GM18526 (cell line): ENCODE data around the gene RAB17.

ENCODE experiments used
- POLR2A ChIP-seq: IDR thresholded peaks from 3 replicates; pipeline ENCODE4 v1.6.1; 2011; ENCODE audit not compliant: insufficient read length; ENCODE audit errors: extremely low read depth

The RAB17 gene

GRCh38 chr2:237533668-237534161 lies 56.8 kb downstream of the RAB17 start:
- no peak for TF ChIP-seq POLR2A

- TF ChIP-seq POLR2A, result no peak
Observed at GRCh38 chr2:237532160-237532559, 58.4 kb downstream of the RAB17 start.

DNA sequence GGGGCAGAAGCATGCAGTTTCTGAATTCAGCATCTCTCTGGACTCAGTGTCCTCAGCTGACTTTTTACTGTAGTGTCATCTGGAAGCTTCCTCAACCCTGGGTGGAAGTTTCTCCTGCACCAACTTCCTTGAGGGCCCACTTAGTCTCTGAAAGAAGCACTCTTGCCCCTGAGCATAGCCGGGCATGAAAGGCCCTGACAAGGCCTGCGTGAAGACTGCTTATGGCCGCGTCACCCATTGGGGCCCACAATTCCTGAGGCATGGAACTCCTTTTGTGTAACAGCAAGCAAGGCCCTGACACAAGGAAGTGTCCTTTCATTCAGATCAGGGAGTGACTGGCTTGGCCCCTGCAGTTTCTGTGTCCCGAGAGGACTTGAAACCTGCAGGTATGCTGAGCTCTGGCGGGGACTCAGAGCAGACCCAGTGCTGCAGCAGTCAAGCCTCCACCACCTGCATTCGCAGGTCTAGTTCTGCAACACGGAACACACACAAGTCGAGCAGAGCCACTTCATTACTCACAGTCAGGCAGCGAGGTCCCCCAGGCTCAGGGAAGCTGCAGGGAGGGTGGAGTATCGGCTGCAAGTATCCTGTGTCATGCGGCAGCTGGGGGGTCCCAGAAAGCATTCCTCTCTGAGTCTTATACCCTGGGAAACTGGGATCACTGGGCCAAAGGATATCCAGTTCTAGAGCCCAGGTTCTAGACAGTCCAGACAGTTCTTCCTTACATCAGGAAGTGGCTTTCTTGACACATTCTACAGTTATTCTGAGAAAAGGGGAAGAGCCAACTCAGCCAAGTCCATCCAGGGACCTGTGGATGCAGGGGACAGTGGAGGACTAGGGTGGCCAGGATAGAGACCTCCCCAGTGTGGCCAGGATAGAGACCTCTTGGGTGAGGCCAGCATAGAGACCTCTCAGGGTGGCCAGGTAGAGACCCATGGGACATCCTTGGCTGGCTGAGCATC lies 59.8 kb downstream of the RAB17 start:
- no peak for TF ChIP-seq POLR2A

DNA sequence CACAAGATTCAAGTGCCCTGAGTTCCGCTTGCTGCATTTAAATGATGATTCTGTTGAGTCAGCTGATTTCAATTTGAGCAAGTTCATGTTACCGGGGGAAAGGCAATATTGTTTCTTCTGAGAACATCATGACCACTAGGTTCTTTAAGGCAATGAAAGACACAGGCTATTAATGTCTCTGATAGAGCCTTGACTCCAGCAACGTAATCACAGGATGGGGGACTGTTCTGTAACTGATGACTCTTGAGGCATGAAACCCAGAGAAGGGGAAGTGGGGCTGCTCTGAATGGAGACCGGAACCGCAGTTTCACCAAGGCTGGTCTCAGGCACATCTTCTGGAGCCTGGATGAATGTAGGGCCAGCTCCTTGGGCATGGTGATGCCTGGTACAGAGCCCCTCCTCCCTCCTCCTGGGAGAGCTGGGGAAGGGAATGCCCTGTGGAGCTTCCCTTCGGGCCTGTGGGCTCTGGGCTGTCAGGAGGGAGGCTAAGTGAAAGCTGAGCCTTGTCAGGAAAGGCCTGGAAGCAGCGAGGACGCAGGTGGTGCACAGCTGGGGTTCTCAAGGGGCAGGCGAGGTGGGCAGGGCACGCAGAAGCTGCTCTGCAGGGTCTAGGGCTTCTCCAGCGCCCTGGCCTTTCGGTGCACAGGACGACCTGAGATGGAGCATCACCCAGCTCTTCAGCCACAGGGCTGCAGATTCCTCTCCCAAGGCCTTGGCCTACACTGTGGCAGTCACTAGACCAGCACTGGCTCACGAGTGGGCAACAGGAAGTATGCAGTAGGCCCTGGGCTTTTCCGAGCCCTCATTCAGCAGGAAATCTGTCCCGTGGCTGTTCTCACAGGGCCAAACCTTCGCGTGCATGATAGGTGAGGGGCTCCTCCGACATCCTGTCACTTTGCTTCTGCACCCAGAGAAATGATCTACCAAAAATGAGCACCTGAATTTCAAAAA lies 60.8 kb downstream of the RAB17 start:
- no peak for TF ChIP-seq POLR2A

- no peak for TF ChIP-seq POLR2A
Observed at GRCh38 chr2:237527766-237528165, 62.8 kb downstream of the RAB17 start.

- TF ChIP-seq POLR2A, result no peak
Observed at GRCh38 chr2:237527233-237527632, 63.3 kb downstream of the RAB17 start.

GRCh38 chr2:237525559-237526157 lies 64.9 kb downstream of the RAB17 start:
- no peak for TF ChIP-seq POLR2A

DNA sequence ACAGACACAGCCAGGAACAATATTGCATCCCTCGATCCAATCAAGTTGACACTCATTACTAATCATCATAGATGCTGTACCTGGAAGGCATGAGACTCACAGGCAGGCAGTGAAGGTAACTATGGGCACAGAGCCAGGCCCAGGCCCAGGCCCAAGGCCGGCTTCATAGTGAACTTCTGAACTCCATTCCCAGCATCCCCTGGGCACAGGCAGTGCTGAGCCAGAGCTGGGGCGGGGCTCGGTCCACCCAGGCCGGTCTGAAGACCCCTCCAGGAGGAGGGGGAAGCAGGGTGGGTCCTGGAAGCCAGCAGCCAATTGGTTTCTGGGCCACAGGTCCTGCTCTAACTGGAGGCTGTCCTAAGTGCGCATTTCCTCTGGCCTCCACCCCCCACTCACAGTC lies 65.9 kb downstream of the RAB17 start:
- TF ChIP-seq POLR2A, result no peak
